HG03439 (cell line): ENCODE results near the gene SLC35F2.

Experiments used
- ATAC-seq: cut with Tn5 transposase; IDR thresholded peaks from one replicate; pipeline ENCODE4 v1.9.1; 2021; ENCODE audit warnings: mild to moderate bottlenecking, moderate library complexity; ENCODE audit not compliant: unreplicated experiment

The SLC35F2 gene

GRCh38 chr11:107743191-107743590 is 115.4 kb downstream of the SLC35F2 start:
- ATAC-seq: no peak

GRCh38 chr11:107741044-107741823 is 117.4 kb downstream of the SLC35F2 start:
- ATAC-seq: peak; percentile 85
